ENCODE results near the gene PGM2.

DNA sequence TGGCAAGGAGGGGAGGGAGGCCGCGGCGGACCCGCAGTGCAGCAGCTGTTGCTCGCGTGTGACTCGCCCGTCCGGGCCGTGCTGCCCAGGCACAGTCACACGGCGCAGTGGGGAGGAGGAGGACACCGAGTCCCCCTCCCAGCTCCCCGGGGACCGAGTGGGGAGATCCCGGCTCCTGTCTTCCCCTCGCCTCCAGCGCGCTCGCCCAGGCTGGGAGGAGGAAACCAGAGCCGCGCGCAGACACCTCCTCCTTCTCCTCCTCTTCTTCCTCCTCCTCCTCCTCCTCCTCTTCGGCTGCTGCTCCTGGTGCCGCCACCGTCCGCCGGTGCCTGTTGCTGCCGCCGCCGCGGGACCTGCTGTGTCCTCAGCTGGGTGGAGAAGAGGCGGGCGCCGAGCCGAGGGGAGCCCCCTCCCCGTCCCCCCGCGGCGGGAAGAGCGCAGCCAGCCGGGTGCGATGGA lies 64.3 kb downstream of the PGM2 start, which contains the start of gene TBC1D1:
- TF ChIP-seq, protein P1, sequence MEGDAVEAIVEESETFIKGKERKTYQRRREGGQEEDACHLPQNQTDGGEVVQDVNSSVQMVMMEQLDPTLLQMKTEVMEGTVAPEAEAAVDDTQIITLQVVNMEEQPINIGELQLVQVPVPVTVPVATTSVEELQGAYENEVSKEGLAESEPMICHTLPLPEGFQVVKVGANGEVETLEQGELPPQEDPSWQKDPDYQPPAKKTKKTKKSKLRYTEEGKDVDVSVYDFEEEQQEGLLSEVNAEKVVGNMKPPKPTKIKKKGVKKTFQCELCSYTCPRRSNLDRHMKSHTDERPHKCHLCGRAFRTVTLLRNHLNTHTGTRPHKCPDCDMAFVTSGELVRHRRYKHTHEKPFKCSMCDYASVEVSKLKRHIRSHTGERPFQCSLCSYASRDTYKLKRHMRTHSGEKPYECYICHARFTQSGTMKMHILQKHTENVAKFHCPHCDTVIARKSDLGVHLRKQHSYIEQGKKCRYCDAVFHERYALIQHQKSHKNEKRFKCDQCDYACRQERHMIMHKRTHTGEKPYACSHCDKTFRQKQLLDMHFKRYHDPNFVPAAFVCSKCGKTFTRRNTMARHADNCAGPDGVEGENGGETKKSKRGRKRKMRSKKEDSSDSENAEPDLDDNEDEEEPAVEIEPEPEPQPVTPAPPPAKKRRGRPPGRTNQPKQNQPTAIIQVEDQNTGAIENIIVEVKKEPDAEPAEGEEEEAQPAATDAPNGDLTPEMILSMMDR (IDR thresholded peaks at IDR 0.05), result no peak
- TF ChIP-seq GABPA (IDR thresholded peaks at IDR 0.05; ENCODE audit: low read depth) (no peak), SIN3A (IDR thresholded peaks at IDR 0.05; ENCODE audit: borderline replicate concordance, low read depth, low read length) (no peak), POLR2AphosphoS5 (IDR thresholded peaks at IDR 0.05; ENCODE audit: low read depth, low read length) (no peak), GATA2 (CRISPR knock-in tag; IDR thresholded peaks at IDR 0.05) (no peak), YY1 (IDR thresholded peaks at IDR 0.05; ENCODE audit: low read depth) (no peak), EP300 (IDR thresholded peaks at IDR 0.05; ENCODE audit: borderline replicate concordance in 1 of 2, low read depth in 1 of 2, low read length in 1 of 2) (no peak), RAD21 (IDR thresholded peaks at IDR 0.05; ENCODE audit: low read length) (no peak), TAF1 (IDR thresholded peaks at IDR 0.05; ENCODE audit: borderline replicate concordance, low read depth, low read length) (no peak), RFX5 (IDR thresholded peaks at IDR 0.05; ENCODE audit: low read length) (no peak), FOXM1 (IDR thresholded peaks at IDR 0.05; ENCODE audit: low read depth) (no peak)
- TF ChIP-seq, protein P2, sequence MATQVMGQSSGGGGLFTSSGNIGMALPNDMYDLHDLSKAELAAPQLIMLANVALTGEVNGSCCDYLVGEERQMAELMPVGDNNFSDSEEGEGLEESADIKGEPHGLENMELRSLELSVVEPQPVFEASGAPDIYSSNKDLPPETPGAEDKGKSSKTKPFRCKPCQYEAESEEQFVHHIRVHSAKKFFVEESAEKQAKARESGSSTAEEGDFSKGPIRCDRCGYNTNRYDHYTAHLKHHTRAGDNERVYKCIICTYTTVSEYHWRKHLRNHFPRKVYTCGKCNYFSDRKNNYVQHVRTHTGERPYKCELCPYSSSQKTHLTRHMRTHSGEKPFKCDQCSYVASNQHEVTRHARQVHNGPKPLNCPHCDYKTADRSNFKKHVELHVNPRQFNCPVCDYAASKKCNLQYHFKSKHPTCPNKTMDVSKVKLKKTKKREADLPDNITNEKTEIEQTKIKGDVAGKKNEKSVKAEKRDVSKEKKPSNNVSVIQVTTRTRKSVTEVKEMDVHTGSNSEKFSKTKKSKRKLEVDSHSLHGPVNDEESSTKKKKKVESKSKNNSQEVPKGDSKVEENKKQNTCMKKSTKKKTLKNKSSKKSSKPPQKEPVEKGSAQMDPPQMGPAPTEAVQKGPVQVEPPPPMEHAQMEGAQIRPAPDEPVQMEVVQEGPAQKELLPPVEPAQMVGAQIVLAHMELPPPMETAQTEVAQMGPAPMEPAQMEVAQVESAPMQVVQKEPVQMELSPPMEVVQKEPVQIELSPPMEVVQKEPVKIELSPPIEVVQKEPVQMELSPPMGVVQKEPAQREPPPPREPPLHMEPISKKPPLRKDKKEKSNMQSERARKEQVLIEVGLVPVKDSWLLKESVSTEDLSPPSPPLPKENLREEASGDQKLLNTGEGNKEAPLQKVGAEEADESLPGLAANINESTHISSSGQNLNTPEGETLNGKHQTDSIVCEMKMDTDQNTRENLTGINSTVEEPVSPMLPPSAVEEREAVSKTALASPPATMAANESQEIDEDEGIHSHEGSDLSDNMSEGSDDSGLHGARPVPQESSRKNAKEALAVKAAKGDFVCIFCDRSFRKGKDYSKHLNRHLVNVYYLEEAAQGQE (IDR thresholded peaks at IDR 0.05; ENCODE audit: low read depth, low read length), result no peak

All from SK-N-SH (cell line).